ENCODE data around the gene CSNK1D.

The CSNK1D gene

GRCh38 chr17:82240506-82241182, 32.9 kb downstream of the CSNK1D start:
- H3K27ac ChIP-seq, result peak overlapping the region; percentile 60
- TF ChIP-seq, protein P1, sequence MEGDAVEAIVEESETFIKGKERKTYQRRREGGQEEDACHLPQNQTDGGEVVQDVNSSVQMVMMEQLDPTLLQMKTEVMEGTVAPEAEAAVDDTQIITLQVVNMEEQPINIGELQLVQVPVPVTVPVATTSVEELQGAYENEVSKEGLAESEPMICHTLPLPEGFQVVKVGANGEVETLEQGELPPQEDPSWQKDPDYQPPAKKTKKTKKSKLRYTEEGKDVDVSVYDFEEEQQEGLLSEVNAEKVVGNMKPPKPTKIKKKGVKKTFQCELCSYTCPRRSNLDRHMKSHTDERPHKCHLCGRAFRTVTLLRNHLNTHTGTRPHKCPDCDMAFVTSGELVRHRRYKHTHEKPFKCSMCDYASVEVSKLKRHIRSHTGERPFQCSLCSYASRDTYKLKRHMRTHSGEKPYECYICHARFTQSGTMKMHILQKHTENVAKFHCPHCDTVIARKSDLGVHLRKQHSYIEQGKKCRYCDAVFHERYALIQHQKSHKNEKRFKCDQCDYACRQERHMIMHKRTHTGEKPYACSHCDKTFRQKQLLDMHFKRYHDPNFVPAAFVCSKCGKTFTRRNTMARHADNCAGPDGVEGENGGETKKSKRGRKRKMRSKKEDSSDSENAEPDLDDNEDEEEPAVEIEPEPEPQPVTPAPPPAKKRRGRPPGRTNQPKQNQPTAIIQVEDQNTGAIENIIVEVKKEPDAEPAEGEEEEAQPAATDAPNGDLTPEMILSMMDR (conservative IDR thresholded peaks at IDR 0.05), result no peak

GRCh38 chr17:82239926-82240505, 33.5 kb downstream of the CSNK1D start:
- TF ChIP-seq, protein P1 (conservative IDR thresholded peaks at IDR 0.05), result no peak

GRCh38 chr17:82239401-82239925, 34.0 kb downstream of the CSNK1D start:
- H3K27ac ChIP-seq, result peak overlapping the region; percentile 60
- TF ChIP-seq, protein P1 (conservative IDR thresholded peaks at IDR 0.05), result no peak

More at GRCh38 chr17:82239926-82240505, 33.5 kb downstream of the CSNK1D start:
- peak overlapping the region; percentile 60 for H3K27ac ChIP-seq

- TF ChIP-seq, protein P1 (conservative IDR thresholded peaks at IDR 0.05), result no peak
- peak overlapping the region; percentile 60 for H3K27ac ChIP-seq
Observed at GRCh38 chr17:82238472-82239201, 34.9 kb downstream of the CSNK1D start.

- TF ChIP-seq, protein P1 (conservative IDR thresholded peaks at IDR 0.05), result no peak
- peak overlapping the region; percentile 60 for H3K27ac ChIP-seq
Observed at GRCh38 chr17:82237746-82238471, 35.6 kb downstream of the CSNK1D start.

GRCh38 chr17:82237083-82237745, 36.3 kb downstream of the CSNK1D start:
- H3K27ac ChIP-seq, result no peak overlapping the region
- TF ChIP-seq, protein P1 (conservative IDR thresholded peaks at IDR 0.05), result no peak

Data from VCaP (cell line).